ENCODE data around the gene FXYD5.
"Not testable (repeated sequence)": the region's sequence is repeated elsewhere in the genome, so short reads cannot be mapped to it uniquely, and the experiment has no call there.

The FXYD5 gene

DNA sequence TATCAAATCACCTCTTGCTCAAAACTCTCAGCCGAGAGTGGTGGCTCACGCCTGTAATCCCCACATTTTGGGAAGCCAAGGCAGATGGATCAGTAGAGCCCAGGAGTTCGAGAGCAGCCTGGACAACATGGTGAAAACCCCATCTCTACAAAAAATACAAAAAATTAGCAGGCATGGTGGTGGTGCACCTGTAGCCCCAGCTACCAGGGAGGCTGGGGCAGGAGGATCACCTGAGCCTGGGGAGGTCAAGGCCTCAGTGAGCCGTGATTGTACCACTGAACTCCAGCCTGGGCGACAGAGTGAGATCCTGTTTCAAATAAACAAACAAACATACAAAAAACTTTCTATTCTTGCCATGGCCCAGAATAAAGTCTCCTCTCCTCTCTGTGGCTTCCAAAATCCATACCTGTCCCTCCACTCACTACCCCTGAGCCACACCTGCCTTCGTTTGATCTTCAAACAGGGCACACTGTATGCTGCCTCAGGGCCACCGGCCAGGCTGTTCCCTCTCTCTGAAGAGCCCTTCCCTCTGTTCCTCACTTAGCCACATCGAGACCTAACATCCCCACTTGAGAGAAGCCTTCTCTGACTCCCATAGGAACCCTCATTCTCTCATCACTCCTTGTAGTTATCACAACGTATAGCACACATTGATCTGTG lies 26.0 kb upstream of the FXYD5 start:
- H3K4me3 ChIP-seq (ENCODE audit: insufficient read depth, low read depth, low read length) = no peak overlapping the region
- 91 to 93% methylated on average over 9 of the region's 9 CpGs for WGBS, 2 experiments

DNA sequence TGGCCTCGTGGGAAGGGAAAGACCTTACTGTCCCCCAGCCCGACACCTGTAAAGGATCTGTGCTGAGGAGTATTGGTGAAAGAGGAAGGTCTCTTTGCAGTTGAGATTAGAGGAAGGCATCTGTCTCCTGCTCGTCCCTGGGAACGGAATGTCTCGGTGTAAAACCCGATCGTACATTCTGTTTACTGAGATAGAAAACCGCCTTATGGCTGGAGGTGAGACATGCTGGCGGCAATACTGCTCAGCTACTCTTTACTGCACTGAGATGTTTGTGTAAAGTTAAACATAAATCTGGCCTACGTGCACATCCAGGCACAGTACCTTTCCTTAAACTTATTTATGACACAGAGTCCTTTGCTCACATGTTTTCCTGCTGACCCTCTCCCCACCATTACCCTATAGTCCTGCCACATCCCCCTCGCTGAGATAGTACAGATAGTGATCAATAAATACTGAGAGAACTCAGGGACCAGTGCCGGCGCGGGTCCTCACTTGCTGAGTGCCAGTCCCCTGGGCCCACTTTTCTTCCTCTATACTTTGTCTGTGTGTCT lies 24.7 kb upstream of the FXYD5 start:
- not testable (repeated sequence) for H3K36me3 ChIP-seq (ENCODE audit: control insufficient read depth, insufficient read depth, low read length); H3K4me3 ChIP-seq (ENCODE audit: insufficient read depth, low read depth, low read length); H3K27ac ChIP-seq (ENCODE audit: insufficient read depth, low read depth, low read length, poor library complexity, severe bottlenecking); H3K9me3 ChIP-seq (ENCODE audit: control insufficient read depth, low read length); H3K27me3 ChIP-seq (ENCODE audit: control insufficient read depth, insufficient read depth, low read length, poor library complexity, severe bottlenecking)
- H3K4me1 ChIP-seq (ENCODE audit: control insufficient read depth, insufficient read depth, low read length) = peaks cover 11% of the 10 kb centered on the region
- WGBS, 2 experiments = 88 to 90% methylated on average over 13 to 14 of the region's 14 CpGs

More for the DNA sequence above, 26.0 kb upstream of the FXYD5 start:
- no peaks in the 10 kb centered on the region for H3K4me1 ChIP-seq (ENCODE audit: control insufficient read depth, insufficient read depth, low read length)
- H3K27ac ChIP-seq (ENCODE audit: insufficient read depth, low read depth, low read length, poor library complexity, severe bottlenecking) = no peak overlapping the region
- H3K9me3 ChIP-seq (ENCODE audit: control insufficient read depth, low read length) = no peaks in the 10 kb centered on the region
- H3K27me3 ChIP-seq (ENCODE audit: control insufficient read depth, insufficient read depth, low read length, poor library complexity, severe bottlenecking) = no peaks in the 10 kb centered on the region
- H3K36me3 ChIP-seq (ENCODE audit: control insufficient read depth, insufficient read depth, low read length) = no peaks in the 10 kb centered on the region

DNA sequence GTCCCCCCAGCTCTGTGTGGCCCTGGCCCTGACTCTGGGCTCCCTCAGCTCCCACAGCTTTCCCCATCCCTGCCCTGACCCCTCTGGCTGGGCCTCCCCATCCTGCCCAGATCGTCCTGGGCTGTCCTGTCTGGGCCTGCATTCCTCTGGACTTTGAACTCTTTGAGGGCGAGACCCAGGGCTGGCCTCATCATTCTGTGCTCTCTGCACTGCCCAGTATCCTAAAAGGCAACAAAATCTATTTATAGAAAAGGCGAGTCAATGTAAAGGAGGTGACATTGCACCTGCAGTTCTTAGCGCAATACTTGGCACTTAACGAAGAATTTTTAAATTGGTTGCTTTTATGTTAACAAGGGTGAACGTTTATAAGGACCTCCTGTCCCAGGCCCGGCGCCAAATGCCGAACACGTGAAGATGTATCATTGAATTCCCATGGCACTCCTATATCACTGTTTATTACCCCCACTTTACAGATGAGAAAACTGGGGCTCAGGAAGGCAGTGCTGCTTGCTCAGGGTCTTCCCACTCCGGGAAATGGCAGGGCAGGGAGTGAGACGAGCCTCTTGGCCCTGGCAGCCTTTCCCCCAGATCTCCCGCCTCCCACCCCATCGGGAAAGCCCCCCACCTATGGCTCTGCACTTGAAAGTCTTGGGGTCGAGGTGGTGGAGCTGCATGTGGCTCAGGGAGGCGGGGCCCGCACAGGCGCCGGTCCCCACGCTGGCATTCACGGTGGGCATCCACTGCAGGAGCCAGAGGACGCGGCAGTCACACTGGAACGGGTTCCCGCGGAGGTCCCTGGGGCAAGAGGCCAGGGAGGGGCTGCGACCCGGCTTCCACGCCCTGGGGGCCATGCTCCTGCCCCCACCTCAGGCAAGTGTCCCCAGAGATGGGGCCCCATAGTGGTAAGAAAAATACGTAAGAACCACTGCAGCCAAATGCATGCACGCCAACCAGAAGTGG lies 23.5 kb upstream of the FXYD5 start:
- H3K27ac ChIP-seq (ENCODE audit: insufficient read depth, low read depth, low read length, poor library complexity, severe bottlenecking) = no peak overlapping the region
- no peaks in the 10 kb centered on the region for H3K27me3 ChIP-seq (ENCODE audit: control insufficient read depth, insufficient read depth, low read length, poor library complexity, severe bottlenecking)
- no peaks in the 10 kb centered on the region for H3K9me3 ChIP-seq (ENCODE audit: control insufficient read depth, low read length)
- peaks cover 21% of the 10 kb centered on the region for H3K4me1 ChIP-seq (ENCODE audit: control insufficient read depth, insufficient read depth, low read length)
- 91 to 92% methylated on average over 31 of the region's 31 CpGs for WGBS, 2 experiments
- H3K36me3 ChIP-seq (ENCODE audit: control insufficient read depth, insufficient read depth, low read length) = no peaks in the 10 kb centered on the region
- no peak overlapping the region for H3K4me3 ChIP-seq (ENCODE audit: insufficient read depth, low read depth, low read length)

DNA sequence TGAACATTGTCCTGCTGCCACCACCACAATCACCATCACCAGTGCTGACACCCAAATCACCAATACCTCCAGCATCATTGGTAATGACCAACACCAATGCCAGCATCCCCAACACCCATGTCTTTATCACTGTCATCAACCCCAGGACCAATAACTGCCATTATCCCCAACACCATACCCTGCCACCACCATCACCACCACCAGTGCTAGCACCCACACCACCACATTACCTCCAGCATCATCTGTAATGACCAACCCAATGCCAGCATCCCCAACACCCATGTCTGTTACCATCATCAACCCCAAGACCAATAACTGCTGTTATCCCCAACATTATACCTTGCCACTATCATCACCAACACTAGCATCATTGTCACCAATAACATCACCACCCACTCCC lies 22.3 kb upstream of the FXYD5 start:
- Histone ChIP-seq H3K4me1 (ENCODE audit: control insufficient read depth, insufficient read depth, low read length) (peaks cover 21% of the 10 kb centered on the region), H3K27ac (ENCODE audit: insufficient read depth, low read depth, low read length, poor library complexity, severe bottlenecking) (no peak overlapping the region), H3K36me3 (ENCODE audit: control insufficient read depth, insufficient read depth, low read length) (no peaks in the 10 kb centered on the region)

DNA sequence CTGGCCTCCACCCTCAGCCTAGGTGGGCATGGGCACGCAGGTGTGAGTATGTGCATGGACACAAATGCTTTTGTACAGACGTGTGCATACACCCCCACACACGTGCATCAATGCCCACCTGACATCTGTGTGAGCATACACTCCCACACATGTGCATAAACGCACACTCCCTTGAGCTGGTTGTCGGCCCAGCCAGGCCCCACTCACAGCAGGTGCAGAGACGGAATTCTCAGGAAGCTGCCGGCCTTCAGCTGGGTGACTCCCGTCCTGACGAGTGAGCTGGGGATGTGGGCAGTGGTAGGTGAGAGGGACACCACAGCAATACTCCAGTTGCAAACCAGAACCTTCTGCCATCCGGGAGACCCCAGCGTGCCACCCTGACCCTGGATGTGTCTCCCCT lies 20.7 kb upstream of the FXYD5 start:
- peaks cover 31% of the 10 kb centered on the region for H3K4me1 ChIP-seq (ENCODE audit: control insufficient read depth, insufficient read depth, low read length)
- H3K27me3 ChIP-seq (ENCODE audit: control insufficient read depth, insufficient read depth, low read length, poor library complexity, severe bottlenecking) = no peaks in the 10 kb centered on the region
- H3K36me3 ChIP-seq (ENCODE audit: control insufficient read depth, insufficient read depth, low read length) = no peaks in the 10 kb centered on the region
- 88 to 91% methylated on average over 11 of the region's 11 CpGs for WGBS, 2 experiments
- H3K27ac ChIP-seq (ENCODE audit: insufficient read depth, low read depth, low read length, poor library complexity, severe bottlenecking) = no peak overlapping the region
- no peak overlapping the region for H3K4me3 ChIP-seq (ENCODE audit: insufficient read depth, low read depth, low read length)
- H3K9me3 ChIP-seq (ENCODE audit: control insufficient read depth, low read length) = no peaks in the 10 kb centered on the region

More for the DNA sequence above, 22.3 kb upstream of the FXYD5 start:
- no peaks in the 10 kb centered on the region for H3K27me3 ChIP-seq (ENCODE audit: control insufficient read depth, insufficient read depth, low read length, poor library complexity, severe bottlenecking)
- H3K4me3 ChIP-seq (ENCODE audit: insufficient read depth, low read depth, low read length) = no peak overlapping the region
- H3K9me3 ChIP-seq (ENCODE audit: control insufficient read depth, low read length) = no peaks in the 10 kb centered on the region

- no peak within 1 kb of the TSS for H3K27ac ChIP-seq (ENCODE audit: insufficient read depth, low read depth, low read length, poor library complexity, severe bottlenecking)
- WGBS, 2 experiments = 55 to 57% methylated on average over 10 to 14 of the region's 15 CpGs
- H3K4me1 ChIP-seq (ENCODE audit: control insufficient read depth, insufficient read depth, low read length) = peaks cover 40% of the 10 kb centered on the region
- H3K36me3 ChIP-seq (ENCODE audit: control insufficient read depth, insufficient read depth, low read length) = no peaks in the 10 kb centered on the region
- H3K9me3 ChIP-seq (ENCODE audit: control insufficient read depth, low read length) = no peaks in the 10 kb centered on the region
- peak within 1 kb of the TSS; percentile 17 for H3K4me3 ChIP-seq (ENCODE audit: insufficient read depth, low read depth, low read length)
- no peaks in the 10 kb centered on the region for H3K27me3 ChIP-seq (ENCODE audit: control insufficient read depth, insufficient read depth, low read length, poor library complexity, severe bottlenecking)
These were observed 19.8 kb upstream of the FXYD5 start, which contains the start of gene LGI4 for GRCh38 chr19:35134601-35135242. LGI4 (minus strand) TSS chr19:35135059; CDS start chr19:35134680, 379 bp downstream.

- H3K9me3 ChIP-seq (ENCODE audit: control insufficient read depth, low read length) = no peaks in the 10 kb centered on the region
- H3K27ac ChIP-seq (ENCODE audit: insufficient read depth, low read depth, low read length, poor library complexity, severe bottlenecking) = no peak overlapping the region
- H3K36me3 ChIP-seq (ENCODE audit: control insufficient read depth, insufficient read depth, low read length) = no peaks in the 10 kb centered on the region
- peak overlapping the region; percentile 17 for H3K4me3 ChIP-seq (ENCODE audit: insufficient read depth, low read depth, low read length)
- H3K4me1 ChIP-seq (ENCODE audit: control insufficient read depth, insufficient read depth, low read length) = peaks cover 47% of the 10 kb centered on the region
- WGBS, 2 experiments = 0% methylated on average over 6 to 7 of the region's 7 CpGs
- H3K27me3 ChIP-seq (ENCODE audit: control insufficient read depth, insufficient read depth, low read length, poor library complexity, severe bottlenecking) = no peaks in the 10 kb centered on the region
These were observed 19.1 kb upstream of the FXYD5 start for GRCh38 chr19:35135389-35135909.

GRCh38 chr19:35136231-35136630 lies 18.3 kb upstream of the FXYD5 start:
- Histone ChIP-seq H3K4me1 (ENCODE audit: control insufficient read depth, insufficient read depth, low read length) (peaks cover 53% of the 10 kb centered on the region), H3K27me3 (ENCODE audit: control insufficient read depth, insufficient read depth, low read length, poor library complexity, severe bottlenecking) (no peaks in the 10 kb centered on the region), H3K27ac (ENCODE audit: insufficient read depth, low read depth, low read length, poor library complexity, severe bottlenecking) (no peak overlapping the region), H3K9me3 (ENCODE audit: control insufficient read depth, low read length) (no peaks in the 10 kb centered on the region), H3K4me3 (ENCODE audit: insufficient read depth, low read depth, low read length) (no peak overlapping the region), H3K36me3 (ENCODE audit: control insufficient read depth, insufficient read depth, low read length) (no peaks in the 10 kb centered on the region)
- whole genome bisulfite sequencing, 2 experiments = 88 to 90% methylated on average over 11 of the region's 11 CpGs

DNA sequence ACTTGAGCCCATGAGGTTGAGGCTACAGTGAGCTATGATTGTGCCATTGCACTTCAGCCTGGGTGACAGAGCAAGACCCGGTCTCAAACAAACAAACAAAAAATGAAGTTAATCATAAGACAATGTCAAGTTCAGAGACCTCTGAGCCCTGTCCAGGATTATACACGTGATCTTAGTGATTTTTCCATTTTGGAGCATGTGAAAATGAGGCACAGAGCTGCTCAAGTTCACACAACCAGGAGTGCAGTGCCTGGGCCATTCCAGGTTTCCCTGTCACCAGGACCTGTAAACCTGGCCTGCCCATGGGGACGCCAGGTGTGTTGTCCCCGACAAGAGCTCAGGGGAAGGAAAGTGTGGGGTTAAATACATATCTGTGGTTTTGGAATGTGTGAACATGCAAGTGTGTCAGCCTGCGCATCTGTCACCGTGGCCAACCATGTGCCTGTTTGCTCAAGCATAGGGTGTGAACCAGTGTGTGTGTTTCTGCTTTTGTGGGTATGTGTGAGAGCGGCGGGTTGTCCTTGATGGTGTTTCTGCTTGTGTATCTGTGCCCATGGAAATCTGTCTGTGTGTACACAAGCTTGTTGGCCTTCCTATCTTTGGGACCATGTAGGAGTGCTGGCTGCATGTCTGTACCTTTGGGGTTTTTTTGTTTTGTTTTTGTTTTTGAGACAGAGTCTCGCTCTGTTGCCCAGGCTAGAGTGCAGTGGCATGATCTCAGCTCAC lies 17.4 kb upstream of the FXYD5 start:
- H3K4me3 ChIP-seq (ENCODE audit: insufficient read depth, low read depth, low read length) = no peak overlapping the region
- peaks cover 56% of the 10 kb centered on the region for H3K4me1 ChIP-seq (ENCODE audit: control insufficient read depth, insufficient read depth, low read length)
- H3K36me3 ChIP-seq (ENCODE audit: control insufficient read depth, insufficient read depth, low read length) = no peaks in the 10 kb centered on the region
- H3K9me3 ChIP-seq (ENCODE audit: control insufficient read depth, low read length) = no peaks in the 10 kb centered on the region
- H3K27me3 ChIP-seq (ENCODE audit: control insufficient read depth, insufficient read depth, low read length, poor library complexity, severe bottlenecking) = peaks cover 9% of the 10 kb centered on the region
- H3K27ac ChIP-seq (ENCODE audit: insufficient read depth, low read depth, low read length, poor library complexity, severe bottlenecking) = no peak overlapping the region
- WGBS, 2 experiments = 92 to 94% methylated on average over 9 of the region's 9 CpGs
